ENCODE measurements around the gene GAGE13. TPM values are rescaled to one million over a fixed set of nuclear protein-coding genes. Genes with fewer than 3 reads are reported as not detected.
"Not testable (repeated sequence)": the region's sequence is repeated elsewhere in the genome, so short reads cannot be mapped to it uniquely, and the experiment has no call there.

Gene GAGE13, protein sequence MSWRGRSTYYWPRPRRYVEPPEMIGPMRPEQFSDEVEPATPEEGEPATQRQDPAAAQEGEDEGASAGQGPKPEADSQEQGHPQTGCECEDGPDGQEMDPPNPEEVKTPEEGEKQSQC
- not detected for total RNA-seq

DNA sequence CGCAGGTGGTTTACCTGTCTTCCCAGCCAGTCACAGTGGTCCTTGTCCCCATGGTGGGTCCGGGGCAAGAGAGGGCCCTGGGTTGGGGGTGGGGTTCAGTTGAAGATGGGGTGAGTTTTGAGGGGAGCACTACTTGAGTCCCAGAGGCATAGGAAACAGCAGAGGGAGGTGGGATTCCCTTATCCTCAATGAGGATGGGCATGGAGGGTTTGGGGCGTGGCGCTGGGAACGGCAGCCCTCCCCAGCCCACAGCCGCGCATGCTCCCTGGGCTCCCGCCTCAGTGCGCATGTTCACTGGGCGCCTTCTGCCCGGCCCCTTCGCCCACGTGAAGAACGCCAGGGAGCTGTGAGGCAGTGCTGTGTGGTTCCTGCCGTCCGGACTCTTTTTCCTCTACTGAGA, at the start of gene GAGE13:
GAGE13 (plus strand) TSS at position 301 of the 400 bp plus-strand sequence. CDS start 1,156 bp downstream, outside the sequence.
- H3K27me3 ChIP-seq; H3K4me1 ChIP-seq; H3K4me3 ChIP-seq; DNase-seq (ENCODE audit: low spot score in 2 of 2); H3K36me3 ChIP-seq; H3K27ac ChIP-seq; H3K9me3 ChIP-seq: not testable (repeated sequence)
- WGBS, result no CpG with 5 or more reads among the region's 16 CpGs

DNA sequence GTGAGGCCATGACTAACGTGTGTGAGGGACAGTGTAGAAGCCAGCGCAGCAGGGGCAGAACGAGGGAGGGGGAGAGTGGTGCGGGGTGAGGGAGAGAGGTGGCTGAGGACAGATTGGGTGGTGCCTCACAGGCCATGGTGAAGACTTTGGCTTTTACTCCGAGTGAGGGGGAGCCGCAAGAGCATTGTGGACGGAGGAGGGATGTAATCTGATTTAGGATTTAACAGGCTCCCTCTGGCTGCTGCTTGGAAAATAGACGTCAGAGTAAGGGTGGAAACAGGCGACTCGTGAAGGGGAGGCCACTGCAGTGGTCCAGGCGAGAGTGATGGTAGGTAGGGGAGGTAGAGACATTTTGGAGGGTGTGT, 48.8 kb upstream of the GAGE13 start:
- no peaks in the 10 kb centered on the region for H3K36me3 ChIP-seq
- DNase-seq (ENCODE audit: low spot score in 2 of 2), result no peak
- WGBS, result 42% methylated on average over 11 of the region's 11 CpGs
- H3K9me3 ChIP-seq, result no peaks in the 10 kb centered on the region
- no peaks in the 10 kb centered on the region for H3K4me1 ChIP-seq
- H3K4me3 ChIP-seq, result no peak overlapping the region
- H3K27me3 ChIP-seq, result no peaks in the 10 kb centered on the region
- TF ChIP-seq, protein P1, sequence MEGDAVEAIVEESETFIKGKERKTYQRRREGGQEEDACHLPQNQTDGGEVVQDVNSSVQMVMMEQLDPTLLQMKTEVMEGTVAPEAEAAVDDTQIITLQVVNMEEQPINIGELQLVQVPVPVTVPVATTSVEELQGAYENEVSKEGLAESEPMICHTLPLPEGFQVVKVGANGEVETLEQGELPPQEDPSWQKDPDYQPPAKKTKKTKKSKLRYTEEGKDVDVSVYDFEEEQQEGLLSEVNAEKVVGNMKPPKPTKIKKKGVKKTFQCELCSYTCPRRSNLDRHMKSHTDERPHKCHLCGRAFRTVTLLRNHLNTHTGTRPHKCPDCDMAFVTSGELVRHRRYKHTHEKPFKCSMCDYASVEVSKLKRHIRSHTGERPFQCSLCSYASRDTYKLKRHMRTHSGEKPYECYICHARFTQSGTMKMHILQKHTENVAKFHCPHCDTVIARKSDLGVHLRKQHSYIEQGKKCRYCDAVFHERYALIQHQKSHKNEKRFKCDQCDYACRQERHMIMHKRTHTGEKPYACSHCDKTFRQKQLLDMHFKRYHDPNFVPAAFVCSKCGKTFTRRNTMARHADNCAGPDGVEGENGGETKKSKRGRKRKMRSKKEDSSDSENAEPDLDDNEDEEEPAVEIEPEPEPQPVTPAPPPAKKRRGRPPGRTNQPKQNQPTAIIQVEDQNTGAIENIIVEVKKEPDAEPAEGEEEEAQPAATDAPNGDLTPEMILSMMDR (IDR thresholded peaks at IDR 0.05), result no peak
- TF ChIP-seq POLR2A (IDR thresholded peaks at IDR 0.05) (no peak), POLR2AphosphoS5 (IDR thresholded peaks at IDR 0.05) (no peak), EP300 (IDR thresholded peaks at IDR 0.05) (no peak)
- H3K27ac ChIP-seq, result no peak overlapping the region

DNA sequence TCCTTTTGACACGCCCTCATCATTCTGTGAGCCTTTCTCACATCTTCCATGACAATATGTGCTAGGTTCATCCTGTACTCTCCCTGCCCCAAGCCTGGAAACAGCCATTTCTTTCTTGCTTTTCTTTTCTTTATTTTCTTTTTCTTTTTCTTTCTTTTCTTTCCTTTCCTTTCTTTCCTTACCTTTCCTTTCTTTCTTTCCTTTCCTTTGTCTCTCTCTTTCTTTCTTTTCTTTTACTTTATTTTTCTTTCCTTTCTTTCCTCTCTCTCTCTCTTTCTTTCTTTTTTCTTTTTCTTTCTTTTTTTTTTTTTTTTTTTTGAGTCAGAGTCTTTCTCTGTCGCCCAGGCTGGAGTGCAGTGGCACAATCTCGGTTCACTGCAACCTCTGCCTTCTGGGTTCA, 47.2 kb upstream of the GAGE13 start:
- no peaks in the 10 kb centered on the region for H3K27me3 ChIP-seq
- H3K9me3 ChIP-seq, result no peaks in the 10 kb centered on the region
- no peak overlapping the region for H3K4me3 ChIP-seq
- 76% methylated on average over 3 of the region's 3 CpGs for WGBS
- H3K27ac ChIP-seq, result no peak overlapping the region
- DNase-seq (ENCODE audit: low spot score in 2 of 2), result no peak
- no peaks in the 10 kb centered on the region for H3K36me3 ChIP-seq
- H3K4me1 ChIP-seq, result no peaks in the 10 kb centered on the region
- TF ChIP-seq, protein P1 (IDR thresholded peaks at IDR 0.05), result no peak
- no peak for TF ChIP-seq POLR2A (IDR thresholded peaks at IDR 0.05)
- TF ChIP-seq EP300 (IDR thresholded peaks at IDR 0.05), result no peak
- TF ChIP-seq POLR2AphosphoS5 (IDR thresholded peaks at IDR 0.05), result no peak

DNA sequence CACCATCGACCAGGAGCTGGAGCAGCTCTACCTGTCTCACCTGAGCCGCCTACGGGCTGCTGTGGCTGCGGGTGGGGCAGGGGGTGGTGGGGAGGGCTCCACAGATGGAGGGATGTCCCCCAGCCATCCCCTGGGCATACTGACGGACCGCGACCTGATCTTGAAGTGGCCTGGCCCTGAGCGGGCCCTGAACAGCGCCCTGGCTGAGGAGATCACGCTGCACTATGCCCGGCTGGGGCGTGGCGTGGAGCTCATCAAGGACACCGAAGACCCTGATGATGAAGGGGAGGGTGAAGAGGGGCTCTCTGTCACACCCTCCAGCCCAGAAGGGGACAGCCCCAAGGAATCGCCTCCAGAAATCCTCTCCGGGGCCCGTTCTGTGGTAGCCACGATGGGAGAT, 45.2 kb upstream of the GAGE13 start:
- Histone ChIP-seq H3K27me3 (no peaks in the 10 kb centered on the region), H3K27ac (no peak overlapping the region), H3K4me3 (no peak overlapping the region), H3K9me3 (no peaks in the 10 kb centered on the region), H3K4me1 (no peaks in the 10 kb centered on the region), H3K36me3 (no peaks in the 10 kb centered on the region)
- 90% methylated on average over 4 of the region's 18 CpGs for WGBS
- no peak for DNase-seq (ENCODE audit: low spot score in 2 of 2)
- TF ChIP-seq, protein P1 (IDR thresholded peaks at IDR 0.05), result no peak
- TF ChIP-seq EP300 (IDR thresholded peaks at IDR 0.05), result no peak
- TF ChIP-seq POLR2A (IDR thresholded peaks at IDR 0.05), result no peak
- no peak for TF ChIP-seq POLR2AphosphoS5 (IDR thresholded peaks at IDR 0.05)

DNA sequence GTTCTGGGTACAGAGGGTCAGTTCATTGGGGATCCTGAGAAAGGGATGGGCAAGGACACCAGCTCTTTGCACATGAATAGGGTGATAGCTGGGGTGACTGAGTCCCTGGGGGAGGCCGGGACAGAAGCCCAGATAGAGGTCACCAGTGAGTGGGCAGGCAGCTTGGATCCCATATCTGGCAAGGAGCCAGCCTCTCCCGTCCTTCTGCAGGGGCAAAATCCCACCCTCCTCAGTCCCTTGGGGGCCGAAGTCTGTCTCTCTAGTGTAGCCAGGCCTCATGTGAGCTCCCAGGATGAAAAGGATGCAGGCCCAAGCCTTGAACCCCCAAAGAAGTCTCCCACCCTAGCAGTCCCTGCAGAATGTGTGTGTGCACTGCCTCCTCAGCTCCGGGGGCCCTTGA, 44.8 kb upstream of the GAGE13 start:
- Histone ChIP-seq H3K27ac (no peak overlapping the region), H3K4me1 (no peaks in the 10 kb centered on the region), H3K4me3 (no peak overlapping the region), H3K36me3 (no peaks in the 10 kb centered on the region), H3K9me3 (no peaks in the 10 kb centered on the region), H3K27me3 (no peaks in the 10 kb centered on the region)
- TF ChIP-seq EP300 (IDR thresholded peaks at IDR 0.05), result no peak
- TF ChIP-seq POLR2AphosphoS5 (IDR thresholded peaks at IDR 0.05), result no peak
- no peak for TF ChIP-seq POLR2A (IDR thresholded peaks at IDR 0.05)
- TF ChIP-seq, protein P1 (IDR thresholded peaks at IDR 0.05), result no peak
- no peak for DNase-seq (ENCODE audit: low spot score in 2 of 2)
- 51% methylated on average over 3 of the region's 4 CpGs for WGBS

DNA sequence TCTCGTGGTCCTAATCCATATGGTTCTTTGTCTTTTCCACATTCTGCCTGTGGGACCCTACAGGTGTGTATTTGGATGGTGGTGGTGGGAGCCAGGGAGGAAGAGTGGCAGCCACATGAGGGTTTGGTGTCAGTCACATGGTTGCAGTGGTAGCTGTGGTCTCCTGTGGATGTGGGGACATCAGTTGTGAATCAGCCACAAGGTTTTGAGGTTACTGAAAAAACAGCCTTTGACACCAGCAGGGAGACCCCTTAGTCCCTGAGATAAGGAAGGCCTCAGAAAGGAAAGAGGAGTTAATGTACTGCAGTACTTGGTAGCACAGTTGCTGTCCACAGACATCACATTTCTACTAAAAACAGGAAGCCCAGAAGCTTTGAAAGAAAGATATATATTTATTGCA, 43.7 kb upstream of the GAGE13 start:
- H3K4me3 ChIP-seq, result no peak overlapping the region
- no peaks in the 10 kb centered on the region for H3K4me1 ChIP-seq
- no peak overlapping the region for H3K27ac ChIP-seq
- H3K27me3 ChIP-seq, result no peaks in the 10 kb centered on the region
- DNase-seq (ENCODE audit: low spot score in 2 of 2), result no peak
- no peaks in the 10 kb centered on the region for H3K36me3 ChIP-seq
- TF ChIP-seq EP300 (IDR thresholded peaks at IDR 0.05) (no peak), POLR2AphosphoS5 (IDR thresholded peaks at IDR 0.05) (no peak), POLR2A (IDR thresholded peaks at IDR 0.05) (no peak)
- TF ChIP-seq, protein P1 (IDR thresholded peaks at IDR 0.05), result no peak
- 73% methylated on average over 1 of the region's 1 CpG for WGBS
- no peaks in the 10 kb centered on the region for H3K9me3 ChIP-seq
